Renal cortex interstitium (tissue), 11 donors: ENCODE data around the gene HMGXB4. TPM values are rescaled to one million over a fixed set of nuclear protein-coding genes. Genes with fewer than 3 reads are reported as not detected.

Source experiments
- DNase-seq, 11 donors: peaks; one replicate each; pipeline ENCODE4 v3.0.0-alpha.2; 2013; ENCODE audit warnings: low read depth in 9 of 11, low spot score in 4 of 11; ENCODE audit errors: extremely low read depth in 1 of 11
- polyA plus RNA-seq, 3 donors: library from polyadenylated mRNA; unstranded; fragments of 120-200 nt; gene quantifications; one replicate each; pipeline ENCODE4 v1.2.1, GENCODE V29; 2013; ENCODE audit not compliant: insufficient read length in 3 of 3

HMGXB4 gene
- polyA plus RNA-seq, 3 donors: 26.0 to 31.3 (median 28.1) TPM

DNA sequence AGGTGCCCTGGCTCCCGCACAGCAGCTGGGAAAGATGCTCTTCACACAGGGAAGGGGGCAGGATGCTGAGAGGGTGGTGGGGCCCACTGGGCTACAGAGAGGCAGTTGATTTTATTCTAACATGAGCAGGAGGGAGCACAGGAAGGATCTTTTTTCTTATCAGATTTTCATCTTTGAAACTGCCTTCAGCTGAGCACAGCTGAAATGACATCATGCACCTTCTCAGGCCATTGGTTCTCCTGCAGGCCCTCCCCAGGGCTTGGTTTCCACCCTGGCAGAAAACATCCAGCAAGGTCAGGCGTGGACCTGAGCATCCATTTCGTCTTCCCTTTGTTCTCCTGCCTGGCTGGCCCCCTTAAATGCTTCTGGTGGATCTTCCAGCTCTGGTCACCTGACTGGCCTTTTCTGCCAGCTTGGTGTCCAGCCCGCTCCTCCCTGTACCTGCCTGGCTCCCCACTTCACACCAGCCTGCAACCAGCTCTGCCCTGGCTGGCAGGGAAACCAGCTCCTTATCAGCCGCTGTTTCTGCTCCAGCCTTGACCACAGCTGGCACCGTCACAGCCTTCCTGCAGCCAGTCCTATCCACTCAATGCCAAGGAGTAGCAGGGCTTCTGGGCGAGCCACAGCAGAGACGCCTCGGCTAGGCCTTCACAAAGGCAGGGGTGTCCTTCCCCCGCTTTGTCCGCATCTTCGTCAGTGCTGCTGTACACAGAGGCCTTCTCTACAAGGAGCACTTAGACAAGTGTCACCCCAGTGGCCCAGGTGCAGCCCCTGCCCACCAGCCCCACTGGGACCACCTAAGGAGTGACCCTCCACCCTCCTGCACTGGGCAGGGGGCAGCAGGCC, 78.9 kb downstream of the HMGXB4 start:
- DNase-seq: no peak

DNA sequence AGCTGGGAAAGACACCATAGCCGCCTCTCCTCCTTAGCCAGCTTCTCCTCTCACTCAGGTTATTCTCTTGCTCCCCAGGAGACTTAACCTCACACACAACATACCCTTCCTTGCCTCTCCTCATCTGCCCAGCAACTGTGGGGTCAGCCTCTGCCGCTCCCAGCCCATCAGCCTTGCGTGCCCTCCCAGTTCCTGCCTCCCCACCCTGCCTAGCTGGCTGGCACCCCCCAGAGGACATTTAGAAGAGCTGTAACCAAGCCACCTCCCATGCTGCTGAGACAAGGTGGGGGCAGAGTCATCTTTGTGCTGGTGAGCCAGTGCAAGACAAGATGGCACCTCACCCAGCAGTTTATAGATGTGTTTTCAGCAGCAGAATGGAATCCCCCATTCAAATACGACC, 80.6 kb downstream of the HMGXB4 start:
- DNase-seq: no peak

DNA sequence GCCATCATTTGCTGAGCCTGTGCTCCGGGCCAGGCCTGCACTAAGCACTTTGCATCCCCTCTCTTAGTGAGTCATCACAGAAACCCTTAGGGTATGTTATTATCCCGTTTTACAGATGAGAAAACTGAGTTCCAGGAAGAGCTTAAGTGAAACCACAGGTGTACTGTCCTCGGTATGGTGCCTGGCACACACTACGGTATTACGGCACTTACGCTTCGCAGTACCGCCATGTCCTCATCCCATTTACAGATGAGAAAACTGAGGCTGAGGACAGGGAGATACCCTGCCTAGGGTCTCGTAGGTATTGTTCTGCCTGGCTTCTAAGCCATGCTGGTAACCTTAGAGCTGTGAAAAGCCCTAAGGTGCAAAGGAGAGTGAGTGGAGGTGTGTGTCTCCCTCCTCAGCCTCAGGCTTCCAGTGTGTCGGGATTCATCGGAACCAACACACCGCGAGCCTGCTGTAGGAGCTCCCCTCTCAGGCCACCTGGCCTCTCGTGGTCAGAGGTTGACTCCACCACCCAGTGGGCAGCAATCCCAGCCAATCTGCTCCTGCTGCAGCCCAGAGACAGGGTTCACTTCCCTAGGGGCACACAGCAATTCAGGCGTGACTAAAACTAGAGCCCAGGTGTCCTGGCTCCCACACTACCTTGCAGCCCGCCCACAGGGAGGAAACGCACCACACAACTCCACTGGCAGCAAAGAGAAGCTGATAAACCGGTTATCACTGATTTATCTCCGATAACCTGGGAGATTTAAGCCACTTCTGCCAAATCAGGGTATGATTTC, 84.0 kb downstream of the HMGXB4 start:
- no peak for DNase-seq

DNA sequence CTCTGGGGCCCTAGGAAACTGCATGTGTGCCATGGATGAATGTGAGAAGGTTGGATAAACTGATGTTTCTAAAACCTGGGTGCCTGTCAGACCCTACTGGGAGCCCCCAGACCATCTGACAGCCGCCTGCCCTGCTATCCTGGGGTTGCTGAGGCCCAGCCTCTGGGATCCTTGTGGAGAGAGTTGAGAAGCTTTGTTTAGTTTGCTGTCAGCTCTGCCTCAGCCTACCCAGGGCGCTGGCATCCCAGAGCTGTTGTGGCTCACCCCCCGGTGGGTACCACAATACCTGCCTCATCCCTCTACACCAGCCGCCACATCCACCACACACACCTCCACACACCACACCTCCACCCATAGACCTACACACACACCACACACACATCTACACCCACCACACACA, 85.1 kb downstream of the HMGXB4 start:
- no peak for DNase-seq

DNA sequence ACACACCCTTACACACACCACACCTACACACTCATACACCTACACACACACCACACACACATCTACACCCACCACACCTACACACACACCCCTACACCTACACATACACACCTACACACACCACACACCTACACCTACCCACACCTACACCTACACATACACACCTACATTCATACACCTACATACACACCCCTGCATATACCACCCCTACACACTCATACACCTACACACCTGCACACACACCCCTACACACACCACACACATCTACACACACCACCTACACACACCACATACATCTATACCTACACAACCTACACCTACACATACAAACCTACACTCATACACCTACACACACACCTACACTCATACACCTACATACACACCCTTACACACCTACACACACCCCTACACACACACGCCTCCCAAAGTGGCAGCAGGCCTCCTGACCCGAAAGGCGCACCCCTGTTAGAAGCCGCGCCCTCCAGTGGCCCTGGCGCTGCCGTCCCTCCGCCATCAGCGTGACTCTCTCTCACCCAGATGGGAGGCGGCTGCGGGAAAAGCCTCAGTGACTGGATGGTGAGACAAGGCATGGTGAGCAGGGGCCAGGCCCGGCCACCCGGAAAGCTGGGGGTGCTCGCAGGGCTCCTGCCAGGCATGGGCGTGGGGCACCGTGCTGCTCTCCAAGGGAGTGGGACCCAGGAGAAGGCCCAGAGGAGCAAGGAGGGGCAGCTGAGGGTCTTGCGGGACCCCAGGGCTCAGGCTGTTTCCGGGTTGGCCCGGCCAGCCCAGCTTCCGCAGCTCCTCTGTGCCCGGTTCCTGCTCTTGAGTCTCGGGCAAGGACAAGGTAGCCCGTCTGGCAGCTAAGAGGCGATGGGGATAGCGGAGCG, 86.6 kb downstream of the HMGXB4 start:
- no peak for DNase-seq

DNA sequence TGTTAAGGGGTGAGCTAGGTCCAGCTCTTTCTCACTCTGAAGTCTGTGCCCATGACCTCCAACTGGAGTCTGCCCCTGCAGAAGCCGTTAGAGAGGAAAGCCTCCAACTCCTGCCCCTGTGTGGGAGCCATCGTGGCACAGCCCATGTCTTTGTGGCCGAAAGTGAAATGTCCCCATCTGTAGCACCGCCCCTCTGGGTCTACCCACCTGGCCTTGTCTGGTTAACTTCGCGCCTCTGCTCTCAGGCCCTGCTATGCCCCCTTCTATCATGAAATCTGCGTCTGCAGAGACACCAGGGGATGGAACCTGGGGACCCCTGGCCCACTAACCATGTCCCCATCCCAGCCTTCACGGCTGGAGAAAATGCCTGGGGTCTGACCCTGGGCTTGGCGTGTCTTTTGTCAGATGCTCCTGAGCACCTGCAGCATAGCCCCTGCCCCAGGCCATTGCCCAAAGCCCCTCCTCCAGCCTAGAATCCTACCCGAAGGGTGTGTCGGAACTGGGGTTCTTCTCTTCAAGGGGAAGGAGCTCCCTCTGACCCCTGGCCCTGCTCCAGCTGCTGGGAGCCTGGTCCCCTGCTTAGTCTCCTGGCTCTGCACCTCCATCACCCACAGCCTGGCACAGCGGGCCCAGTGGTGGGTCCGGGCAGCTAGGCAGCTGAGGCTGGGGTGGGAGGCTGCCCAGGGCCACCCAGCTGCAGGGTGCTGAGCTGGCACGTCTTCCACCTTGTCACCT, 87.8 kb downstream of the HMGXB4 start:
- no peak for DNase-seq

Other genes starting within 250 kb of the HMGXB4 start
- under 1 TPM; 0.16 to 0.29 (median 0.23) TPM for gene ISX, start 191.3 kb upstream of the HMGXB4 start, polyA plus RNA-seq
- 10 to 100 TPM; 39.4 to 42.9 (median 40.7) TPM for gene TOM1, start 42.4 kb downstream of the HMGXB4 start, polyA plus RNA-seq
- gene HMOX1, start 123.6 kb downstream of the HMGXB4 start, polyA plus RNA-seq: 10 to 100 TPM; 41.4 to 49.6 (median 41.8) TPM
- 10 to 100 TPM; 65.1 to 88.3 (median 72.0) TPM for gene MCM5, start 142.6 kb downstream of the HMGXB4 start, polyA plus RNA-seq